ENCODE data around the gene SLC16A11.

The SLC16A11 gene

GRCh38 chr17:7067198-7067597, 23.3 kb upstream of the SLC16A11 start:
- no peak overlapping the region for H3K4ac ChIP-seq (ENCODE audit: low read depth in 1 of 2, low read length in 2 of 2)
- no peak overlapping the region for H2BK15ac ChIP-seq (ENCODE audit: low read depth, poor library complexity, severe bottlenecking)
- no peak overlapping the region for H2BK12ac ChIP-seq (ENCODE audit: low read length in 2 of 2)
- WGBS, result 68% methylated on average over 1 of the region's 1 CpG
- no peak overlapping the region for H3K14ac ChIP-seq (ENCODE audit: low read length in 2 of 2)
- no peak overlapping the region for H4K8ac ChIP-seq (ENCODE audit: low read length)
- H3K27ac ChIP-seq (ENCODE audit: low read length, poor library complexity, severe bottlenecking), result no peak overlapping the region
- peaks cover 26% of the 10 kb centered on the region for H3K9me3 ChIP-seq (ENCODE audit: control insufficient read depth, low read length)
- no peak overlapping the region for H3K4me2 ChIP-seq (ENCODE audit: low read length, poor library complexity, severe bottlenecking)
- no peak overlapping the region for H3K9ac ChIP-seq (ENCODE audit: low read length)
- no peak for DNase-seq
- H3K18ac ChIP-seq (ENCODE audit: low read depth in 1 of 2, low read length in 2 of 2), result no peak overlapping the region
- H3K4me1 ChIP-seq (ENCODE audit: control insufficient read depth, insufficient read depth, low read depth, low read length), result peaks cover 11% of the 10 kb centered on the region
- peaks cover 13 to 43% of the 10 kb centered on the region in 2 experiments for H3K27me3 ChIP-seq (ENCODE audit: control insufficient read depth in 1 of 2, insufficient read depth in 1 of 2, low read length in 2 of 2)
- H3K79me1 ChIP-seq (replicated peaks; ENCODE audit: low read length, poor library complexity, severe bottlenecking), result no peaks in the 10 kb centered on the region
- no peak overlapping the region for H3K23ac ChIP-seq (ENCODE audit: low read length in 2 of 2)
- no peak overlapping the region for H3K4me3 ChIP-seq (ENCODE audit: insufficient read depth in 1 of 2, low read depth in 1 of 2, low read length in 2 of 2)
- no peak overlapping the region for H2BK5ac ChIP-seq (ENCODE audit: low read depth, low read length, poor library complexity, severe bottlenecking)
- H2AK5ac ChIP-seq (ENCODE audit: low read length, severe bottlenecking), result no peak overlapping the region
- no peak overlapping the region for H4K91ac ChIP-seq (ENCODE audit: low read length)
- no peaks in the 10 kb centered on the region for H3K36me3 ChIP-seq (ENCODE audit: control insufficient read depth in 1 of 2, insufficient read depth in 2 of 2, low read depth in 1 of 2, low read length in 2 of 2)
- H2BK120ac ChIP-seq (ENCODE audit: low read depth, low read length), result no peak overlapping the region
- H2AFZ ChIP-seq (ENCODE audit: low read depth, low read length), result no peak overlapping the region

GRCh38 chr17:7064261-7064660, 20.4 kb upstream of the SLC16A11 start:
- no peak overlapping the region for H2BK12ac ChIP-seq (ENCODE audit: low read length in 2 of 2)
- peak overlapping the region; percentile 44 for H3K27ac ChIP-seq (ENCODE audit: low read length, poor library complexity, severe bottlenecking)
- H3K4me1 ChIP-seq (ENCODE audit: control insufficient read depth, insufficient read depth, low read depth, low read length), result peaks cover 16% of the 10 kb centered on the region
- no peak overlapping the region for H3K14ac ChIP-seq (ENCODE audit: low read length in 2 of 2)
- H3K23ac ChIP-seq (ENCODE audit: low read length in 2 of 2), result no peak overlapping the region
- H3K4me2 ChIP-seq (ENCODE audit: low read length, poor library complexity, severe bottlenecking), result no peak overlapping the region
- no peak overlapping the region for H2BK120ac ChIP-seq (ENCODE audit: low read depth, low read length)
- peaks cover 24% of the 10 kb centered on the region for H3K9me3 ChIP-seq (ENCODE audit: control insufficient read depth, low read length)
- H3K36me3 ChIP-seq (ENCODE audit: control insufficient read depth in 1 of 2, insufficient read depth in 2 of 2, low read depth in 1 of 2, low read length in 2 of 2), result no peaks in the 10 kb centered on the region
- H4K91ac ChIP-seq (ENCODE audit: low read length), result peak overlapping the region; percentile 50
- no peak for DNase-seq
- no peak overlapping the region for H3K4ac ChIP-seq (ENCODE audit: low read depth in 1 of 2, low read length in 2 of 2)
- no peaks in the 10 kb centered on the region for H3K79me1 ChIP-seq (replicated peaks; ENCODE audit: low read length, poor library complexity, severe bottlenecking)
- H2AFZ ChIP-seq (ENCODE audit: low read depth, low read length), result no peak overlapping the region
- no peak overlapping the region for H4K8ac ChIP-seq (ENCODE audit: low read length)
- H3K18ac ChIP-seq (ENCODE audit: low read depth in 1 of 2, low read length in 2 of 2), result no peak overlapping the region
- H2AK5ac ChIP-seq (ENCODE audit: low read length, severe bottlenecking), result no peak overlapping the region
- H2BK15ac ChIP-seq (ENCODE audit: low read depth, poor library complexity, severe bottlenecking), result no peak overlapping the region
- no peak overlapping the region for H3K9ac ChIP-seq (ENCODE audit: low read length)
- H3K4me3 ChIP-seq (ENCODE audit: insufficient read depth in 1 of 2, low read depth in 1 of 2, low read length in 2 of 2), result no peak overlapping the region
- no peak overlapping the region for H2BK5ac ChIP-seq (ENCODE audit: low read depth, low read length, poor library complexity, severe bottlenecking)
- 70% methylated on average over 4 of the region's 4 CpGs for WGBS
- H3K27me3 ChIP-seq (ENCODE audit: control insufficient read depth in 1 of 2, insufficient read depth in 1 of 2, low read length in 2 of 2), result peaks cover 0 to 40% of the 10 kb centered on the region in 2 experiments

- Histone ChIP-seq H3K79me1 (replicated peaks; ENCODE audit: low read length, poor library complexity, severe bottlenecking) (no peaks in the 10 kb centered on the region), H3K9me3 (ENCODE audit: control insufficient read depth, low read length) (peaks cover 18% of the 10 kb centered on the region), H3K14ac (ENCODE audit: low read length in 2 of 2) (no peak overlapping the region), H2AFZ (ENCODE audit: low read depth, low read length) (no peak overlapping the region), H3K36me3 (ENCODE audit: control insufficient read depth in 1 of 2, insufficient read depth in 2 of 2, low read depth in 1 of 2, low read length in 2 of 2) (no peaks in the 10 kb centered on the region), H3K4me2 (ENCODE audit: low read length, poor library complexity, severe bottlenecking) (no peak overlapping the region), H3K18ac (ENCODE audit: low read depth in 1 of 2, low read length in 2 of 2) (no peak overlapping the region), H2BK12ac (ENCODE audit: low read length in 2 of 2) (no peak overlapping the region), H2BK15ac (ENCODE audit: low read depth, poor library complexity, severe bottlenecking) (no peak overlapping the region), H3K9ac (ENCODE audit: low read length) (no peak overlapping the region), H3K4ac (ENCODE audit: low read depth in 1 of 2, low read length in 2 of 2) (no peak overlapping the region), H3K4me1 (ENCODE audit: control insufficient read depth, insufficient read depth, low read depth, low read length) (peaks cover 16% of the 10 kb centered on the region), H4K8ac (ENCODE audit: low read length) (no peak overlapping the region), H4K91ac (ENCODE audit: low read length) (no peak overlapping the region), H3K27me3 (ENCODE audit: control insufficient read depth in 1 of 2, insufficient read depth in 1 of 2, low read length in 2 of 2) (peaks cover 0 to 40% of the 10 kb centered on the region in 2 experiments), H3K4me3 (ENCODE audit: insufficient read depth in 1 of 2, low read depth in 1 of 2, low read length in 2 of 2) (no peak overlapping the region), H2AK5ac (ENCODE audit: low read length, severe bottlenecking) (no peak overlapping the region), H2BK120ac (ENCODE audit: low read depth, low read length) (no peak overlapping the region), H3K23ac (ENCODE audit: low read length in 2 of 2) (no peak overlapping the region), H3K27ac (ENCODE audit: low read length, poor library complexity, severe bottlenecking) (peak overlapping the region; percentile 39), H2BK5ac (ENCODE audit: low read depth, low read length, poor library complexity, severe bottlenecking) (no peak overlapping the region)
- WGBS, result 50% methylated on average over 4 of the region's 6 CpGs
- no peak for DNase-seq
These were observed 19.7 kb upstream of the SLC16A11 start for GRCh38 chr17:7063518-7064094.

GRCh38 chr17:7060165-7060891, 16.4 kb upstream of the SLC16A11 start:
- Histone ChIP-seq H4K8ac (ENCODE audit: low read length) (no peak overlapping the region), H3K27ac (ENCODE audit: low read length, poor library complexity, severe bottlenecking) (peak overlapping the region; percentile 6)

More at GRCh38 chr17:7060165-7060891, 16.4 kb upstream of the SLC16A11 start:
- no peaks in the 10 kb centered on the region for H3K36me3 ChIP-seq (ENCODE audit: control insufficient read depth in 1 of 2, insufficient read depth in 2 of 2, low read depth in 1 of 2, low read length in 2 of 2)
- peaks cover 0 to 31% of the 10 kb centered on the region in 2 experiments for H3K27me3 ChIP-seq (ENCODE audit: control insufficient read depth in 1 of 2, insufficient read depth in 1 of 2, low read length in 2 of 2)
- H3K79me1 ChIP-seq (replicated peaks; ENCODE audit: low read length, poor library complexity, severe bottlenecking), result no peaks in the 10 kb centered on the region
- no peak overlapping the region for H2AFZ ChIP-seq (ENCODE audit: low read depth, low read length)
- no peak overlapping the region for H4K91ac ChIP-seq (ENCODE audit: low read length)
- no peak overlapping the region for H3K23ac ChIP-seq (ENCODE audit: low read length in 2 of 2)
- H3K4me3 ChIP-seq (ENCODE audit: insufficient read depth in 1 of 2, low read depth in 1 of 2, low read length in 2 of 2), result peak overlapping the region in 1 of 2 experiments; percentile 14
- no peak overlapping the region for H3K18ac ChIP-seq (ENCODE audit: low read depth in 1 of 2, low read length in 2 of 2)
- no peak overlapping the region for H2BK12ac ChIP-seq (ENCODE audit: low read length in 2 of 2)
- no peak overlapping the region for H3K9ac ChIP-seq (ENCODE audit: low read length)
- H3K4me2 ChIP-seq (ENCODE audit: low read length, poor library complexity, severe bottlenecking), result no peak overlapping the region
- WGBS, result 28% methylated on average over 5 of the region's 6 CpGs
- H2BK120ac ChIP-seq (ENCODE audit: low read depth, low read length), result no peak overlapping the region
- no peak overlapping the region for H2BK5ac ChIP-seq (ENCODE audit: low read depth, low read length, poor library complexity, severe bottlenecking)
- no peak overlapping the region for H3K4ac ChIP-seq (ENCODE audit: low read depth in 1 of 2, low read length in 2 of 2)
- no peak overlapping the region for H2AK5ac ChIP-seq (ENCODE audit: low read length, severe bottlenecking)
- H2BK15ac ChIP-seq (ENCODE audit: low read depth, poor library complexity, severe bottlenecking), result no peak overlapping the region
- DNase-seq, result peak; percentile 47
- H3K4me1 ChIP-seq (ENCODE audit: control insufficient read depth, insufficient read depth, low read depth, low read length), result peaks cover 16% of the 10 kb centered on the region
- H3K14ac ChIP-seq (ENCODE audit: low read length in 2 of 2), result no peak overlapping the region
- H3K9me3 ChIP-seq (ENCODE audit: control insufficient read depth, low read length), result no peaks in the 10 kb centered on the region

Data from mesenchymal stem cell (in vitro differentiated cells and primary cell).